Measurements from ENCODE around the gene PLA1A.

Gene PLA1A

GRCh38 chr3:119630128-119630879 lies 32.6 kb downstream of the PLA1A start:
- TF ChIP-seq POLR2A (IDR thresholded peaks at IDR 0.05; ENCODE audit: low read length) (no peak), GATA1 (IDR thresholded peaks at IDR 0.05; ENCODE audit: low read depth, low read length) (no peak)
- DNase-seq, result peak in 1 of 2 experiments; percentile 54

DNA sequence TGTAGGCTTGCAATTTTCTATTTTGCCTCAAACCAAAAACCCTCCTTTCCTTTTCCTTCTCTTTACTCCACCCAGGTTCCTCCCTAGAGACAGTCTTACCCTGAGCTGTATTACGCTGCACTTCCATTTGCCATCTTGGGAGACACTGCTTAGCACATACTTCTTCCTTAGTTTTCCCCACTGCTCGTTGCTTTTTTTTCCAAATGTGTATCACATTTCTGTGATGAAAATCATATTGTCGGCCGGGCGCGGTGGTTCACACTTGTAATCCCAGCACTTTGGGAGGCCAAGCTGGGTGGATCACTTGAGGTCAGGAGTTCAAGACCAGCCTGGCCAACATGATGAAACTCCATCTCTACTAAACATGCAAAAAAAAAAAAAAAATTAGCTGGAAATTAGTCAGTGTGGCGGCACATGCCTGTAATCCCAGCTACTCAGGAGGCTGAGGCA lies 33.2 kb downstream of the PLA1A start:
- TF ChIP-seq POLR2A (IDR thresholded peaks at IDR 0.05; ENCODE audit: low read length) (no peak), GATA1 (IDR thresholded peaks at IDR 0.05; ENCODE audit: low read depth, low read length) (no peak)
- no peak for DNase-seq

DNA sequence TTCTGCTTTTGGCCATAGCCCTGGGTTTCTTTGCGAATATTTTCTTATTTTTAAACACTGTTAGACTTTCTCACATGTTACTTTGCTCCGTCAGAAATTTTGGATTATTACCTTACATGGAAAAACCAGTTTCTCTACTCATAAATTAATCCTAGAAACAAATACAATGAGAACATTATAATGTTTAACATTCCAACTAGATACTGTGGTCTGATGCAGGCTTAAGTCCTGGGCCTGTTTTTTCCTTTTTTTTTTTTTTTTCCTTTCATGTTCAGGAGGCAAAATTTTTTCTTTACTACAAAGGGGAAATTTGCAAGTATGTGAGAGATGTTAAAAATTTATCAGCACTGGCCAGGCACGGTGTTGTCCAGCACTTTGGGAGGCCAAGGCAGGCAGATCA lies 33.8 kb downstream of the PLA1A start:
- TF ChIP-seq POLR2A (IDR thresholded peaks at IDR 0.05; ENCODE audit: low read length) (no peak), GATA1 (IDR thresholded peaks at IDR 0.05; ENCODE audit: low read depth, low read length) (no peak)
- DNase-seq, result no peak

DNA sequence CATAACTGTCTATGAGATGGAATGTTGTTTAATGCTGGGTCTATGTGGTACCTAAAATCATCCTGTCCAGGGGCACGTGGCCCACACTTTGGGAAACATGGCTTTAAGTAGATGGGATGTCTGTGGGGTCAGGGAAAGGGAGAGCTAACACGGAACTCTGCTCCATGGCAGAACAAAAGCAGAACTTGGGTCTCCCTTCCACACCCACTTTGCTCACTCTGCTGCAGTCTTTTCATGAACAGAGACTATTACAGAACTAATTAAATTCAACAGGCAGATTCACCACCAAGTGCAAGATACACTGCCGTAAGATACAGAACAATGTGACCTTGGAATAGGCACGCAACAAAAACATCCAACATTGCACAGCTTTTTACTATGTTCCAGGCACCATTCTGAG lies 34.5 kb downstream of the PLA1A start:
- TF ChIP-seq GATA1 (IDR thresholded peaks at IDR 0.05; ENCODE audit: low read depth, low read length) (no peak), POLR2A (IDR thresholded peaks at IDR 0.05; ENCODE audit: low read length) (no peak)

DNA sequence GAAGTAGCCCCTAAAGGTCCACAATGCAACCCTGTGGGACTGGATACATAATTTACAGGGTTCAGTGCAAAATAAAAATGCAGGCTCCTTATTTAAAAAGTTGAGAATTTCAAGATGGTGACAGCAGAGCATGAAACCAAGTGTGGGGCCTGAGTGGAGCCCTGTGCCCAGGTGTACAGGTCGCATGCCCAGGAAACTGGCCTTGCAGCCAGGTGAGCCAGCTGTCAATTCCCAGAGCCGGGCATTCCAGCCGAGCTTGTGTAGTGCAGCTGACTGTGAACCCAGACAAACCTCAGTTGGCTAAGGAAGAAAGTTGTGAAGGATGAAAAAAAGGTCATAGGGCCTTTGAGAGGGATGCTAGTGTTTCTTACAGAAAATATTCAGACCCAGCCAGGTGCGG lies 35.1 kb downstream of the PLA1A start:
- DNase-seq, result no peak
- TF ChIP-seq POLR2A (IDR thresholded peaks at IDR 0.05; ENCODE audit: low read length) (no peak), GATA1 (IDR thresholded peaks at IDR 0.05; ENCODE audit: low read depth, low read length) (no peak)

More for the DNA sequence above, 34.5 kb downstream of the PLA1A start:
- DNase-seq, result no peak

DNA sequence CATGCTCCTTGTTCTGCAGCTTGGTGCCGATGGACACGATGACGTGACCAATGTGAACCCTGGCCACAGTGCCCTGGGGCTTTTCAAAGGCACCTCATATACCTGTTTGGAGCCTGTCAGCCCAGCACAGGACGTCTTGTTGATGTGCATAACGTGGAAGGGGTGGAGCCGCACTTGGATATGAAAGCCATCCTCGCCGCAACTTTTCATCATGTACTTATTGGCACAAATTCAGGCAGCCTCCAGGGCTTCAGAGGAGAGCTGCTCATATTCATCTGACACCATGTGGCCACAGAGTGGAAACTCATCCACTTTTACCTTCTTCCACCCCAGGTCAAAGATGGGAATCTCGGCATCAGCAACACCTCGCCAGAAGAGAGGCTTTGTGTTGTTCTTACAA lies 38.0 kb downstream of the PLA1A start:
- DNase-seq, result no peak
- TF ChIP-seq GATA1 (IDR thresholded peaks at IDR 0.05; ENCODE audit: low read depth, low read length) (no peak), POLR2A (IDR thresholded peaks at IDR 0.05; ENCODE audit: low read length) (no peak)

GRCh38 chr3:119636249-119636648 lies 38.6 kb downstream of the PLA1A start:
- no peak for DNase-seq
- TF ChIP-seq GATA1 (IDR thresholded peaks at IDR 0.05; ENCODE audit: low read depth, low read length) (no peak), POLR2A (IDR thresholded peaks at IDR 0.05; ENCODE audit: low read length) (no peak)

DNA sequence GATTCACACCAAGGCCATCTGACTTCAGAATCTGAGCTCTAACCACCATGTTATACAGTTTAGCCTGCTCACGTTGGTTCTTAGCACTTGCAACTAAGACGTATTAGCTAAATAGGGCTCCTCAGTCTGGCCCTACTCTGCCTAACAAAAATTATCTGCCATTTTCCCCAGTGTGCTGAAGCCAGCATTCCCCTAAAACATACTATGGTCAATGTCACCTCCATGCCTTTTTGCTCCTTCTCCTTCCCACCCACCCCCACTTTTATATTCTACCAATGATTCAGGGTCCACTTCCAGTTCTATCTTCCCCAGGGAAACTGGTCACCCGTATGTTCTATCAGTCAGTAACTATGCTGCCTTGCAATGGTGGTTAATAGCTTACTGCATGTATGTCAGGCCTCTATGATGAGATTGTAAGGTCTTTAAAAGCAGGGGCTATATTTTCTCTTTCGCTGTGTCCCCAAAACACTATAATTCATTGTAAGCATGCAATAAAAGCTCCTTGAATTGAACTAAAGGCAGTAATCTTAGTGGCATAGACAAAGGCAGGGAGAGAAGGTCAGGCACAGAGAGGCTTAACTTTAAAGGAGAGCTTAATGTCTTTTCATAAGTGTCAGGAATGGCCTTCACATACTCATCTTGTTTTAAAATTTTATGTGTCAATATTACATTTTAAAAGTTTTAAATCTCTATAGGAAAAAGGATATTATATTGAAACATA lies 39.4 kb downstream of the PLA1A start:
- no peak for TF ChIP-seq GATA1 (IDR thresholded peaks at IDR 0.05; ENCODE audit: low read depth, low read length)
- TF ChIP-seq POLR2A (IDR thresholded peaks at IDR 0.05; ENCODE audit: low read length), result no peak

DNA sequence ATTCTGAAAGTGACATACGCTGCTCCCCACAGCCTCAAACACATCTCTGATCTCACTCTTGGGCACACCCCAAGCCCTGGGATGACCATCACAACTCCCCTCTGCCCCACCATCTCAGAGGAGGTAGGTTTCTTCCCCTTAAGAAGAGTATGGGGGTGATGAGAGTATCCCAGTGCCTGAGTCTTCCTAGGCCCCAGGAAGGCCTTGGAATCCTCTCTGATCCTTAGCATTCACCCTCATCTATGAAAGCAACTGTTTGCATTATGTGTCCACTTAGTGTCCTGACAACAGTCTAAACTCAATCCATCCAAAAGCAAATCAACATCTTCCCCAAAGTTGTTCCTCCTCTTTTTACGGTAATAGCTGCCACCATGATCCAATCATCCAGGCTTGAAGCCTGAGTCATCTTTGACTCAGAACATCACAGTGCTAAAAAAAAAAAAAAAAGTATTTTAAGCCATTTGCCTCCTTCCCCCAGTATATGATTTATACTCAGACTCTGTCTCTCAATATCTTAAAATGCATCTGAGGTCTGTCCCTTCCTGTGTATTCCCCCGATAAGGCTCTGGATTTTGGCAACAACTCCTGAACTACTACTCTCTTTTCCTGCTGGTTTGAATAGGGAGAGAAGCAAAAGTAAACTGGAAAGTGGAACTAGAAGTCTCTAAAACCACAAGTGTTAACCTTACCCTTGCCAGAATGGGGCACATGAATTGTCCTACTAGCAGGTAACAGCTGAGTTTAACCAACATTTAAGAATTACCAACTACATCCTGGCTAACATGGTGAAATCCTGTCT lies 40.2 kb downstream of the PLA1A start:
- peak; percentile 29 to 60 for DNase-seq
- TF ChIP-seq GATA1 (IDR thresholded peaks at IDR 0.05; ENCODE audit: low read depth, low read length), result no peak

More for the DNA sequence above, 39.4 kb downstream of the PLA1A start:
- DNase-seq, result no peak

DNA sequence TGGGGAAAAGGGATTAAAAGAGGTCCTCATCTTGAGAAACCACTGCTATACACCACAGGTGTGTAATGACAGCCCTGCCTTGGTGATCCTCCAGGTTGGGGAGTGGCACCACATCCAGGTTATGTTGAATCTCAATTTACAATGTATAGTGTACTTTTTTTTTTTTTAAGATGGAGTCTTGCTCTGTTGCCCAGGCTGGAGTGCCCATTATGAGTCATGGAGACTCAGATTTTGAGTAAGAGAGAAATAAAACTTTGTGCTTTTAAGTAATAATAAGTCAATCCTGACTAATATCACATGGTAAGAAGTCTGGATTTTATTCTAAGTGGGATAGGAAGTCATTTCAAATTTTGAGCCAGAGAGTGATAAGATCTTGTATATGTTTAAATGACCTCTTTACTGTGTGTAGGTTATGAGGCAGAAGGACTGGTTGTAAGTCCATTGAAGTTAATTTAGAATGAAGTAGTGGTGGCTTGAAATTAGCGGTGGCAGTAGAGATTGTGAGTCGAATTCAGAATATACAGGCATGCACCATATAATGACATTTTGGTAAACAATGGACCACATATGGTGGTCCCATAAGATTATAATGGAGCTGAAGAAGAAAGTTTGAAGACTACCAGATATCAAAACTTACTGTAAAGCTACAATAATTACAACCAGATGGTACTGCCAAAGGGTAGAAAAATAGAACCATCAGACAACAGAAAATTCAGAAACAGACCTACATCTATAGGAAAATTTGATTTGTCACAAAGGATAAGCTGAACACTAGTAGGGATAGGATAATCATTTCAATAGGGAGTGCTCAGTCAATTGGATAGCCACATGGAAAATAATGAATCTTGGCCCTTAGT lies 42.0 kb downstream of the PLA1A start:
- DNase-seq, result peak in 1 of 2 experiments; percentile 28

GRCh38 chr3:119641416-119641815 lies 43.7 kb downstream of the PLA1A start:
- TF ChIP-seq POLR2A (IDR thresholded peaks at IDR 0.05; ENCODE audit: low read length) (no peak), GATA1 (IDR thresholded peaks at IDR 0.05; ENCODE audit: low read depth, low read length) (no peak)
- no peak for DNase-seq

More for the DNA sequence above, 42.0 kb downstream of the PLA1A start:
- TF ChIP-seq POLR2A (IDR thresholded peaks at IDR 0.05; ENCODE audit: low read length) (no peak), GATA1 (IDR thresholded peaks at IDR 0.05; ENCODE audit: low read depth, low read length) (no peak)

DNA sequence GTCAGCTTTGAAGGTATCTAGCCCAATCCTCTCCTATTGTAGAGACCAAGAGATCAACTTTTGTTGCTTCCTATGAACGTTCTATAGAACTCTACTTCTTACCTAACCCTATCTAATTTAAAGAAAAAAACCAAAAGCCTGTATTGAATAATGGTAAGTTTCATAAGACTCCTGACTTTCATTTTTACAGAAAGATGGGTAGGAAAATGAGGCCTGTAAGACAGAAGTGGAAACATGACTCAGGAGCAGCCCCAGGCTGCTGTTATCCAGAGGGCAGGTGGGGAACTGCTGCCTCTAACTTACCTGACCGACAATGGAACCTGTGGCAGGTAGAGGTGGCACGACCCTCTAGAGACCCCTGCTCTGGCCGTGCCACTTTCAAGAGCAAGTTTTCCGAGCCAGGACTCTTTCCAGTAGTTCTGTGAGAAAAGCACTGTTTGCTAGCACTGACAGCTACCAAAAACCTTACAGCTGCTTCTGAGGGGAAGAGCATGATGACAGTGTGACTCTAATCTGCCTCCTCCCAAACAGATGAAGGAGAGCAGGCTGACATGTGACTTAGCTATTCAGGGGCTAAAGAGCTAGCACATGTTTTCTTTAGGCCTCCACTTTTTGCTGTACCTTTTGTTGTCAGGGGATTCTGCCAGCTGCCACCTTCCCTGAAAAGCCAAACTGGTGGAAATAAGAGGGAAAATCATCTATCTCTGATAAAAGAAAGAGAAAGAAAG lies 45.2 kb downstream of the PLA1A start:
- no peak for TF ChIP-seq GATA1 (IDR thresholded peaks at IDR 0.05; ENCODE audit: low read depth, low read length)
- TF ChIP-seq POLR2A (IDR thresholded peaks at IDR 0.05; ENCODE audit: low read length), result no peak
- peak; percentile 49 to 57 for DNase-seq

All from erythroblast (primary cell).